Left lung (tissue), 10 donors: ENCODE measurements around the gene SERPINA4. TPM values are rescaled to one million over a fixed set of nuclear protein-coding genes. Genes with fewer than 3 reads are reported as not detected.

Source experiments
- ATAC-seq: fragments of 200-7000 bp; cut with Tn5 transposase; one replicate; pipeline ENCODE4 v1.9.1; 2020; ENCODE audit warnings: moderate library complexity
- DNase-seq, 4 donors: peaks; one replicate each; pipeline ENCODE4 v3.0.0-alpha.2; 2013 to 2020
- H3K27ac ChIP-seq, 2 donors: fragments of 200-600 bp; sonication (generic) in 1 of 2; one replicate each; pipeline versions ENCODE4 v1.5.0 to v1.8.0; 2020 to 2021
- H3K27me3 ChIP-seq, 2 donors: fragments of 200-600 bp; sonication (generic) in 1 of 2; one replicate each; pipeline versions ENCODE4 v1.5.0 to v1.8.0; 2020 to 2021
- H3K36me3 ChIP-seq, 2 donors: fragments of 200-600 bp; sonication (generic) in 1 of 2; one replicate each; pipeline versions ENCODE4 v1.5.0 to v1.8.0; 2020 to 2021
- H3K4me1 ChIP-seq, 2 donors: fragments of 200-600 bp; one replicate each; pipeline ENCODE4 v1.8.0; 2021
- H3K4me3 ChIP-seq, 2 donors: fragments of 200-600 bp; sonication (generic) in 1 of 2; one replicate each; pipeline versions ENCODE4 v1.5.0 to v1.8.0; 2020 to 2021; ENCODE audit warnings: mild to moderate bottlenecking in 1 of 2
- H3K9me3 ChIP-seq, 2 donors: fragments of 200-600 bp; sonication (generic) in 1 of 2; one replicate each; pipeline versions ENCODE4 v1.5.0 to v1.8.0; 2020 to 2021
- CTCF ChIP-seq, 2 donors: fragments of 200-600 bp; sonication (generic) in 1 of 2; IDR thresholded peaks; one replicate each; pipeline versions ENCODE4 v1.5.0 to v1.8.0; 2021; ENCODE audit warnings: antibody characterized with exemption in 2 of 2
- intact Hi-C, 2 donors: fragments of 100-400 bp; cut with DNase I; formaldehyde crosslinking; loops; one replicate each; pipeline versions ENCODE4 v1.11.2 to v1.14.2; 2022
- polyA plus RNA-seq, 6 donors: library from polyadenylated mRNA; unstranded; fragments of 120-200 nt; gene quantifications; one replicate each; pipeline ENCODE4 v1.2.1, GENCODE V29; 2013; ENCODE audit not compliant: insufficient read length in 6 of 6
- total RNA-seq, 2 donors: library from RNA; stranded (reverse); fragmentation: NEBNext Ultra II Directional; extraction: Animal tissue kit (Norgen Biotek cat#: 25700); gene quantifications; one replicate each; pipeline ENCODE4 v1.2.1, GENCODE V29; 2021
- donor health status: DM: no; HTN: yes; CAD: no.
- donor health status: DM: no; HTN: no; CAD: no.

The SERPINA4 gene
- total and polyA plus RNA-seq, 8 donors: 1.0 to 2.7 (median 1.3) TPM; not detected in 2

DNA sequence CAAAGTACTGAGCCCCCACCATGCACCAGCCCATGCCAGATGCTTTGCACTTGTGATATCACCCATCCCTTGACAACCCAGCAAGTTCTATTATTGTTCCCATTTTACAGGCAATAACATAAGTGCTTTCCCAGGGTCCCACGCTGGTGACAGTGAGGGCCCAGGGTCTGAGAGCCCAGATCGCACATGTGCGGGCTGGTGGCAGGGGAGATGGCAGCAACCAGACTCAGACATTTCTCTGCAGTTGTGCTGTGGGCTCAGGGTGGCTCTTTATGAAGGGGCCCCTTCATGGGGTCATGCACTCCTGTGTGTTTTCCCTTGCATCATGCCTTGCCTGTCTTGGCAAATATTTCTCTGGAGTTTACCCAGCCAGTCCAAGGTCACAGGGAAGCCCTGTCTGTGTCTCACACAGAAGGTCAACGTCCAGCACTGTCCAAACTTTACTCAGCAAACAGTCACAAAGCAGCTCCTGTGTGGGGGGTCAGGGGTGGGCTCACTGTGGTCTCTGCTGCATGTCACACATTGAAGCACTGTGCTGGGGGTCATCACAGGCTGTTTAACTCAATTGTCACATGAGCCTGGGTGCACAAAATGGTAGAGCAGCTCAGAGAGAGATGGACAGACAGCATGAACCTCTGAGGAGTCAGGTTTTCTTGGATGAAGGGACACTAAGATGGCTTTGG, 32.6 kb downstream of the SERPINA4 start:
- TF ChIP-seq CTCF (IDR thresholded peaks at IDR 0.05): no peak
- H3K27ac ChIP-seq: no peak overlapping the region
- no peaks in the 10 kb centered on the region for H3K4me1 ChIP-seq
- DNase-seq (no peak), ATAC-seq (no peak)
- peaks cover 0 to 3% of the 10 kb centered on the region in 2 donors for H3K27me3 ChIP-seq
- no peaks in the 10 kb centered on the region for H3K36me3 ChIP-seq
- H3K9me3 ChIP-seq: no peaks in the 10 kb centered on the region
- intact Hi-C loops: no loop called here
- no peak overlapping the region for H3K4me3 ChIP-seq

DNA sequence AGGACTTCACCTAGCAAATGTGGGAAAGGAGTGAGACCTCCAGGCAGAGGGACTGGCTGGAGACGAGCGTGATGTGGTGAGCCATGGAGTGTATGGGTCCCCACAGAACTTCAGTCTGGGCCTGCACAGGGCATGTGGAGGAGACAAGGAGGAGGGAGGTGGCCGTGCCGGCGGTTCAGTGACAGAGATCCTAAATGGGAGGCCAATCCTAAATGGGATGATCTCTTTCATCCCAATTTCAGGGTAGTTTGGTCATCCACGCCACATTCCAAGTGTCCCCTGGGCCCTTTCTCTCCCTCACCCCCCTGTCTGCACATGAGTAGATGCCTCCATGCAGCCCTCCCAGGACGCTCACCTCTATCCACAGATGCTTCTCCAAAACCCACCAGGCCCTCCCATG, 33.2 kb downstream of the SERPINA4 start:
- H3K9me3 ChIP-seq: no peaks in the 10 kb centered on the region
- no peaks in the 10 kb centered on the region for H3K36me3 ChIP-seq
- peaks cover 2 to 3% of the 10 kb centered on the region in 2 donors for H3K4me1 ChIP-seq
- ATAC-seq: no peak
- DNase-seq: no peak
- peaks cover 0 to 3% of the 10 kb centered on the region in 2 donors for H3K27me3 ChIP-seq
- no peak for TF ChIP-seq CTCF (IDR thresholded peaks at IDR 0.05)
- intact Hi-C loops: no loop called here
- no peak overlapping the region for H3K4me3 ChIP-seq
- H3K27ac ChIP-seq: no peak overlapping the region

DNA sequence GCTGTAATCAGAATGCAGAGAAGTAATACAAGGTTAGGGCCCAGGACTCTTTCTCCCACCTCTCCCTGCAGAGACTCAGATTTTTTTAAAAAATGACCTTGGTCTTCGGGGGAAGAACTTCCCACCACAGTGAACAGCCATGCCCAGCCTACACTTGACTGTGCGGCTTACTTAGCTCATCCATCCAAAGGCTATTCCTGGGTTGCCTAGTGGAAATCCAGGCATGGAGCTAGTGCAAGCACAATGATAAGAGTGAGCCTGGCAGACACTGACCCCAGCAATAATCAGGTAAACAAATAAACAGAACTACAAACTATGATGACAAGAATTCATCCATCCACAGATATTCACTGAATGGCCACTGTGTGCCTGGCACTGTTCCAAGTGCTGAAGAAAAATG, 34.7 kb downstream of the SERPINA4 start:
- no peak overlapping the region for H3K27ac ChIP-seq
- TF ChIP-seq CTCF (IDR thresholded peaks at IDR 0.05): no peak
- DNase-seq: no peak
- H3K4me1 ChIP-seq: peaks cover 6 to 8% of the 10 kb centered on the region in 2 donors
- H3K36me3 ChIP-seq: no peaks in the 10 kb centered on the region
- ATAC-seq: no peak
- no peak overlapping the region for H3K4me3 ChIP-seq
- intact Hi-C loops: no loop called here
- H3K9me3 ChIP-seq: no peaks in the 10 kb centered on the region
- peaks cover 0 to 3% of the 10 kb centered on the region in 2 donors for H3K27me3 ChIP-seq

- intact Hi-C loops: no loop called here
- TF ChIP-seq CTCF (IDR thresholded peaks at IDR 0.05): no peak
- peaks cover 6 to 8% of the 10 kb centered on the region in 2 donors for H3K4me1 ChIP-seq
- no peak overlapping the region for H3K27ac ChIP-seq
- H3K4me3 ChIP-seq: no peak overlapping the region
- H3K9me3 ChIP-seq: no peaks in the 10 kb centered on the region
- ATAC-seq (no peak), DNase-seq (no peak)
- peaks cover 0 to 3% of the 10 kb centered on the region in 2 donors for H3K27me3 ChIP-seq
- no peaks in the 10 kb centered on the region for H3K36me3 ChIP-seq
These were observed 35.1 kb downstream of the SERPINA4 start for GRCh38 chr14:94596361-94596760.

DNA sequence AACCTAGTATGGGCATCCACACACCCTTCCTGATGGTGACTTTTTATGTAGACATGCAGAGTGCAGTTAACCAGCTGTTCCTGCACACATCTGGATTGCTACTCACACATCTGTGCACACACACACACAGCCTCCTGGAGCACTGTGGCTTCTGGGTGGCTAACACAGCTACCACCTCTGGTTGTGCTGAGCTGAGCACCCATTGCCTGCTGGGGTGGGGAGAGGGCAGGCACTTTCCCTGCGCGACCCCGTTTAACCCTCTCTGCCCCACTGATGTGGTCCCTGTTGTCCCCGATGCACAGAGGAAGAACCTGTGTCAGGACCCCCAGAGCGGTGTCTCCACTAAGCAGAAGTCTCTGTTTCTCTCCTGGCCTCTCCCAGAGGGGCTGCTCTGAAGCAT, 36.5 kb downstream of the SERPINA4 start:
- peaks cover 0 to 3% of the 10 kb centered on the region in 2 donors for H3K27me3 ChIP-seq
- H3K36me3 ChIP-seq: no peaks in the 10 kb centered on the region
- DNase-seq (no peak), ATAC-seq (no peak)
- no peak overlapping the region for H3K27ac ChIP-seq
- no peaks in the 10 kb centered on the region for H3K9me3 ChIP-seq
- TF ChIP-seq CTCF (IDR thresholded peaks at IDR 0.05): no peak
- intact Hi-C loops: no loop called here
- H3K4me1 ChIP-seq: peaks cover 6 to 8% of the 10 kb centered on the region in 2 donors
- H3K4me3 ChIP-seq: no peak overlapping the region
